GM12872 (cell line): ENCODE data around the gene CDH13.

Source experiments
- TF ChIP-seq, protein P1 (sequence below): IDR thresholded peaks from 3 replicates; pipeline ENCODE4 v1.5.1; 2011; ENCODE audit warnings: low read depth, mild to moderate bottlenecking, low read length, moderate library complexity; ENCODE audit not compliant: insufficient read depth

Gene CDH13

DNA sequence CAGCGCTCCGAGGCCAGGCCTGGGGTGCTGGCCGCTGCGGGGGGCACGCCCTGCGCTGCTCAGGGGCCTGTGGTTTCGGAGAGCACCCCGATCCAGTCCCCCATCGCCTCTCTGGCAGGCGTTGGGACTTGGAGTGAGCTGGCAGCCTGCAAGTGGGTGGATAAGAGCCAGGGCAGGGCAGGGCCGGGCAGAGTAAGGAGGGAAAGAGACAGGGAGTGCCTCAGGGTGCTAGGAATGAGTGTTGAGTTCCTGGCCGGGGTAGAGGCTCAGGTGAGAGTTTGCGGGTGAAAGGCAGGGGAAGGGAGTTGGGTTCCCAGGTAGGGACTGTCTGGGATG is 1.3 kb downstream of the CDH13 start:
- TF ChIP-seq, protein P1, sequence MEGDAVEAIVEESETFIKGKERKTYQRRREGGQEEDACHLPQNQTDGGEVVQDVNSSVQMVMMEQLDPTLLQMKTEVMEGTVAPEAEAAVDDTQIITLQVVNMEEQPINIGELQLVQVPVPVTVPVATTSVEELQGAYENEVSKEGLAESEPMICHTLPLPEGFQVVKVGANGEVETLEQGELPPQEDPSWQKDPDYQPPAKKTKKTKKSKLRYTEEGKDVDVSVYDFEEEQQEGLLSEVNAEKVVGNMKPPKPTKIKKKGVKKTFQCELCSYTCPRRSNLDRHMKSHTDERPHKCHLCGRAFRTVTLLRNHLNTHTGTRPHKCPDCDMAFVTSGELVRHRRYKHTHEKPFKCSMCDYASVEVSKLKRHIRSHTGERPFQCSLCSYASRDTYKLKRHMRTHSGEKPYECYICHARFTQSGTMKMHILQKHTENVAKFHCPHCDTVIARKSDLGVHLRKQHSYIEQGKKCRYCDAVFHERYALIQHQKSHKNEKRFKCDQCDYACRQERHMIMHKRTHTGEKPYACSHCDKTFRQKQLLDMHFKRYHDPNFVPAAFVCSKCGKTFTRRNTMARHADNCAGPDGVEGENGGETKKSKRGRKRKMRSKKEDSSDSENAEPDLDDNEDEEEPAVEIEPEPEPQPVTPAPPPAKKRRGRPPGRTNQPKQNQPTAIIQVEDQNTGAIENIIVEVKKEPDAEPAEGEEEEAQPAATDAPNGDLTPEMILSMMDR, result no peak

DNA sequence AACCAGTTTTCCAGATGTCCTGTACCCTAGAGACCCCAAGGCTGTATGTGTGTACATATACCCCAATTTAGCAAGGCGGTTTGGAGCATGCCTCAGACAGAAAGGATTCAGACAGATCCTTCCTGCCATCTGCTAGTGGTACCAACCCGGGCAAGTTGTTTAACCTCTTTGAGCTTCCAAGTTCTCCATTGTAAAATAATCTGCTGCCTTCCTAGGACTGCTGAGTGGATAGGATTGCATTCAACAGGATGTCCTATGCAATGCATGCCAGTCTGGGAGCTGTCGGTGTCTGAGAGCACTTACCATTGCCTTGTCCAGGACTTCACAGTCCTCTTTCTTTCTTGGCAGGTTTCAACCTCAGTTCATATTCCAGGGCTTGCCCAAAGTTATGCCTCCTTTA is 1.9 kb downstream of the CDH13 start:
- TF ChIP-seq, protein P1, result no peak

DNA sequence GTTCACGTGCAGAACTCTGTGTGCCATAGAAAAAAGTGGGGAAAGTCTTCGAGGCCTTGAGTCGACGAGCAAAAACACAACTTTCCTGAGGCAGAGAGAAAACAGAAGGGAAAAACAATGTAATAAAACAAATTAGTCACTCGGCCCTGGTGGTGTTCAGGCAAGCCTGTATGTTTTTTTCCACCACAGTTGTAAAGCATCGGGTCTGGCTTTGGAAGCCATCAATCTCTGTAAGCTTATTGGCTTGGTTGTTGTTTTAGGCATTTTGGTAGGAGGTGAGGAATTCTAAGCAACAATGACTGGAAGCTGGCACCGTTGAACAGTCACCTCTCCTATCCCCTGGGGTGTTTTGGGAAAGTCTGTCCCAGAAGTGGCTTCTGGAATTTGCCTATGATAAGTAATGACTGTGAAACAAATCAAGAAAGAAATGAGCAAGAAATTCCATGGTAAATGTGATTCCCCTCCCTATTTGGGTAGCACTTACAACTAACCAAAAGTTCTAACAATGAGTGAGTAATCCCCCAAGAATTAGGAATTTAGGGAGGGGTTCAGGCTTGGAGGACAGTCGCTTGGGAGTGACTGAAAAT is 2.8 kb downstream of the CDH13 start:
- TF ChIP-seq, protein P1, result no peak

DNA sequence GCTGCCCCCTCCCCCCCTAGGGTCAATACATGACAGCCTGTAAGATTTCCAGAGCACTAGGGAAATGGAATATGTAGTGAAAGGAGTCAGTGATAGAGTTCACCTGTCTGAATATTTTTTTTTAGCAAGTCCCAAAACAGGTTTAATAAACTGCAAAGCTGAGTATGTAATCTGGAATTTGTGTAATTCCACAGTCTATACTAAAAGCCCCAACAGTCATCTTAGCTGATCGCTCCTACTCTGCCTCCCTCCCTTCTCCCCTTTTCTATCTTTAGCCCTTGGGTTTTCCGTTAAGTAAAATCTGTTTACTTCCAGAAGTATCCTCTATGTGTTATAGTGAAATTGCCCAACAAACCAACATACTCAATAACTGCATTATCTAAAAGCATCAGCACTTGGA is 3.5 kb downstream of the CDH13 start:
- TF ChIP-seq, protein P1, result no peak

DNA sequence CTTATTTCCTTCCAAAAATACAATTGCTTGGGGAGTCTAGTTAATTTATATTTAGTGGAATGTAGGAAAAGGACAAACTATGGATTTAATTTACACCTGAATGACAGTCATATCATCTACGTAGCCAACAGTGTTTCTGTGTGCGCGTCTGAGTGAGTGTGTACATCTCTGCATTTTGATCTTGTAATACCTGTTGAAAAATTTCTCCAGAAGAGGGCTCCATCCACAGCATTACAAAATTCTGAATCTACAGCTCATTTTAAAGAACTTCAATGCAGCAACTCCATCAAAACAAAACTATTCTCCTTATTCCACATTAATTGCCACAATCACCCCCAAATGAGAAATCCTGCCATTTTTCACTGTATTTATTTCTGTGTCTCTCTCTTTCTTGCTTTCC is 3.9 kb downstream of the CDH13 start:
- TF ChIP-seq, protein P1, result peak; percentile 21; the same call in 1 of the 3 replicates

DNA sequence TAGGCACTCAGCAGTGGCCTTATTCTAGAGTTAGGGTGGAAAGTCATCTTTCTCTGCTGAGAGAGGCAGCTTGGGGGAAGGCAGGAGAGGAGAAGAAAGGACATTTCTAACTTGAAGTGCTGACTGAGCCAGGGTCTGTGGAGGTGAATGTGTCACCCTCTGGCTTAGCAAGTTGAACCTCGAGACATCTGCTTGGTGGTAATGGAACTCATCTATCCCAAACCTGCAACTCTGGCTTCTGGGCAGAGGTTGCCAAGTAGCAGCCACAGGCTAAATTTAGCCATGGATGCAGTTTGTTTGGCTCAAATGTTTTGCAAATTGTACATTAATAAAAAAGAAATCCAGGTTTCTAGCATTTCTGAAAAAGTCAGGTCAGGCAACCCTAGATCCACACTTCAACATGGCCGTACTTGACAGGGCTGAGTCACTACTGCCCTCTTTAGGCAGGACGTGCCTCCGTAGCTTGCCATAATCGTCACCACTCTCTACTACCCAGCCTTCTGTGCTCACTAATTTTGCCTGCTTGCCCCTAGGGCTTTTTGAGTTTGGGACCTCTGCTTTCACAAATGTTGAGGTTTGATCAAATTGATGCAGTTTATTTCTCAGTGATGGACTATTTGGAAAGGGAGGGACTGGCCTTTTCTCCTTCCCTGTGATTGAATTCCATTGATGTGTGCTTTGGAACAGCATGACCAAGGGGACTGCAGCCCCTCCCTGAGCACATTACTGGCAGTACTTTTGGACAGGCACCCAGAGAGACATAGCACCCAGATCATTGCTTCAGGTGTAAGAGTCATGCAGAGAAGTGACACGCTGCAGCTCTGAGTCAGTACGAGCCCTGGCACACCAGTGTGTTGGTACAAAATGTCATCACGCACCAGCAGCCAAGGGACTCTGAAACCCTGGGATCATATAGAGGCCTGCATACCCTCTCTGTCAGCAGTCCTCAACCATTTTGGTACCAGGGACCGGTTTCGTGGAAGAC is 5.2 kb downstream of the CDH13 start:
- TF ChIP-seq, protein P1, result peak; percentile 53

DNA sequence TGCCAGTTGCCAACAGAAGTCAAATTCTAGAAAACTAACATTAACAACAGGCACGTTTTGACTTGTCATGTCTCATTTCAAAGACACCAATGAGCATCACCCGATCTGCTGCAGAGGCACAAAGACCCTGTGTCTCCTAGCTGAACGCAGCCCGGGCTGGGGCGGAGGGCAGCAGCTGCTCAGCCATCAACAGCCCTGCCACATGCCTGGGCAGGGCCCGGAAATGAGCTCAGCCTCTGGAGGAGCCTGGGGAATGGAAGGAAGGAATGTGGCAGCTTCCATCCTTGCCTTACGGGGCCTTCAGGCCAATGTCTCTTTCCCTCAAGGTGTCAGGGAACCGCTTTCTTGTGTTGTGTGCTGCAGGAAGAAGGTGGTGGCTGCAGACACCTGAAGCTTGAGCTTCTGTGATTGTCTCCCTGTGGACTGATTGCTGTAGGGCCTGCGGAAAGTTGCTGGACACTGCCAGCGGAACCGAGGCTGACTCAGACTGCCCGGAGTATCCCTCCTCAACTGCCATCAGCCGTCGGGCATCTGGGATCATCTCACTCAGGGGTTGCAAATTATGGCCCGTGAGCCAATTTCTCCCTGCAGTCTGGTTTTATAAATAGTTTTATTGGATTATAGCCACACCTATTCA is 7.3 kb downstream of the CDH13 start:
- TF ChIP-seq, protein P1, result no peak
